ENCODE results near the gene PIGM.
"Not testable (repeated sequence)": the region's sequence is repeated elsewhere in the genome, so short reads cannot be mapped to it uniquely, and the experiment has no call there.

Gene PIGM

DNA sequence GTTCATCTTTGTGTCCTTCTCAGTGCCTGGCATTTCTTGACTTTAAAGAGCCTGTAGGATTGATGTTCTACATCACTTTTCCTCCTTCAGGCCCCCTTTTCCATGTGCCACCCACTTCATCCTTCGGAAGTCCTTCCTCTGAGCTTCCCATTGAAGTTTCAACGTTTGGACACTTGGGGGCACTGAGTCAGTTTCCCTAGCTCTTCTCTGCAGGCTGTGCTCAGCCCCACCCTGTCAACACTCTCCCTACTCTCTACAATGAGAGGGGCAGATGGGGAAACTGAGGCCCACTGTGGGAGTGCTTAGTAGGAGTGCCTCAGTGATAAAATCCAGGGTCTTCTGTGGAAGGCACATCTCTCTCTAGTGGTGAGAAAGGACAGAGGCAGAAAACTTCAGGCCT is 26.3 kb upstream of the PIGM start:
- FAIRE-seq = no peak

DNA sequence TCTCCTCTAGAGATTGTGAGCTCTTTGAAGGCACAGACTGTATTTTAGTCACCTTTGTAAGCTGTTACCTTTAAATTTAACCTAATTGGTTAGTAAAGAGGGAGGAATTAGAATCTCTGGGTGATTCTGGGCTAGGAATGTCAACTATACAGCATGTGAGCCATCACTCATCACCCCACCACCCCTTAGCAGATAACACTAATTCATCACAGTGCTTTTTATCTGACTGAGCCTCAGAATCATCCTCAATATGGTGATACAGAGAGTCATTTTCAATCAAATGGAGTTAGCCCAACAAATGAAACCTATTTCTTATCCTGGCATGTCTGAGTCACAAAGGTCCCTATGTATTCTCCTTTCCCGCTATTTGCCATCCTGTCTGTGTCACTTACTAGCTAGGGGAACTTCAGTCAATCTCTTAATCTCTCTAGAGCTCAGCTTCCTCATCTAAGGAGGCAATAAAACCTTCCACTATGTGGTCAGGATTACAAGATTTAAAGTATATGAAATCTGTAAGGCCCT is 24.9 kb upstream of the PIGM start:
- no peak for FAIRE-seq

DNA sequence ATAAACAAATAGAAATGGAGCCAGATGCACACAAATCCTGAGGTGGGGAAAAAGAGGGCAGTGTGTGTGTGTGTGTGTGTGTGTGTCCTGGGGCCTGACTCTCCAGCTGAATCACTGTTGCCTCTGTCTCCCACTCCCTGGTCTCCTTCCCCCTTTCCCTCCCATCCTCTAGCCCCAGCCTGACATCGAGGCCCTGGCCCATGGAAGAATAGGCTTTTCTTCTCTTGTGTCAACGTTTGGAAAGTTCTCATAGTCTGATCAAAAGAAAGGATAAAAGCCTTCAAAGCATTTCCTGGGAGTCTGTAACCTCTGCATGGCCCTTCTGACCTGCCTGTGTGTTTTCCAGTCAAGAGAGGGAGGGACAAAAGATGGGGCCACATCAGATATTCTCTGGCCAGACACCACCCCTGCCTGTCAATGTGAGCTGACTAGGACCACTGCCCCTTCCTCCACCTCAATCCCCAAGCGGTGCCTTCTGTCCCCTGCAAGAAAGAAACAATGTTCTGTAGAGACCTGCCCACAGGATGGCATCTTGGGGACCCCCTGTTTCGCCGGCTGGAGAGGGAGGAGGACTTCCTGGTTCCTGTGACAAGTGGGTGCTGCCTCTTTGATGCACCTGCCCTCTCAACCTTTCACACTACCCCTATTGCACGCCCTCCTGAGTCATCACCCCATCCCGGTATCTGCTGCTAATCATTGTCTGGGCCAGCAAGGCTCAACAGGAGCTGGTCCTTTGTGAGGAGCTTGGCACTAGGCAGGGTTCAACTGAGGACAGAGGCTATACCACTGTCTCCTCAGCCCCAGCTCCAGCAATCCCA is 22.0 kb upstream of the PIGM start:
- no peak for FAIRE-seq

DNA sequence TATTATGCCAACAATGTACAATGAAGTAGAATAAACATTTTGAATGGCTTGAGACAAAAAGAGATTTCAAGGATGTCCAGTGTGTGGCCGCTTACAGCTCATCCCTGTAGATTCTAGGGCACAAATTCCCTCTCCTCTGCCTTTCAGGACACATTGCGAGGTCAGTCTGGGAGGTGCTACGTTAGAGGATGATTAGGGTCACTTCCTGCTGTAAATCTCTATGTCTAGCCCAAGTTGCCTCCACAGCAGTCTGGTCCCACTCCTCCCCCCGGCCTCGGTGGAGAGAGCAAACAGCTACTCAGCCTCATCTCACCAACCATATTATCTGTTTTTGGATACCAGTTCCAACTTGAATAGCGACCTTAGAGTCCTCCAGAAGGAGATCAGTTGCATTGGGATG is 21.1 kb upstream of the PIGM start:
- no peak for FAIRE-seq

DNA sequence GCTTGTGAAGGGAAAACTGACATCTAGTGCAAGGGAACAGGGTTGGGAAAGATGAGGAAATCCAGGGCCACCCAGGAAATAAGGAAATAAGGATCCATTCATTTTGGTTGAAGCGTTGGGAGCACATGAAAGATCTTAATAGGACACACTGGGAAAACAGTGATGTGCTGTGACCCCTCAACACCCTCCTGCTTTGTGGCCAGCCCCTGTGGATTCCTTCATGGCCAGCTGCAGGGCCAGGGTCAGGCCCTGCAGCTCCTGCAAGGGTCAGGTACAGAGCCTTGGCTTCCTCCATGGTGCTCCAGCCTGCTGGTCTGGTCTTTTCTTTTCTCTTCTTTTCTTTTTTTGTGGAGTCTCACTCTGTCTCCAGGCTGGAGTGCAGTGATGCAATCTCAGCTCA is 18.8 kb upstream of the PIGM start:
- no peak for FAIRE-seq

DNA sequence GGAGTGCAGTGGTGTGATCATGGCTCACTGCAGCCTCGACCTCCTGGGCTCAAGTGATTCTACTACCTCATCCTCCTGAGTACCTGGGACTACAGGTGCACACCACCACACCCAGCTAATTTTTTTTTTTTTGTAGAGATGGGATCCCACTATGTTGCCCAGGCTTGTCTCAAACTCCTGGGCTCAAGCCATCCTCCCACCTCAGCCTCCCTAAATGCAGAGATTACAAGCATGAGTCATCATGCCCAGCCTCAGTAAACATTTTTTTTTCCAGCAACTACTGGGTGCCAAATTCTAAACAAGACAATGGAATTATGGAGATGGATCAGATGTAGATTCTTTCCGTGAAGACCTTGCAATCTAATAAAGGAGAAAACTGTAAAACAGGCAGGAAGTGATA is 18.4 kb upstream of the PIGM start:
- not testable (repeated sequence) for FAIRE-seq

DNA sequence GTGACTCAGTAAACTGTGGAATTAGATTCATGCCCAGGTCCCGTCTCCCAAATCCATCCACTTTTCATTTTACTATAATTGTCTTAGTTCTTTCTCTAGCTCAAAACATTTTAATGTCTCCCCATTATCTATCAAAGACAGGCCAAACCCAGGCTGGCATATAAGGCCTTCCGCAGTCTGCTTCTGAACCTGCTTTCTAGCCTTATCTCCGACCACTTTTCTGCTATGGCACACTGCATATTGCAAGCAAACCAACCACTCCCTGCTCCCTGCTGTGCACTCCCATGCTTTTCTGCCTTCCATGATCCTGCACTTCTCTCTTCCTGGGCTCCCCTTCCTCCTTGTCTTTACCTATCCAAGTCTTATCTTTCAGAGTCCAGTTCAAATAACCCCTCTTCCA is 17.3 kb upstream of the PIGM start:
- no peak for FAIRE-seq

DNA sequence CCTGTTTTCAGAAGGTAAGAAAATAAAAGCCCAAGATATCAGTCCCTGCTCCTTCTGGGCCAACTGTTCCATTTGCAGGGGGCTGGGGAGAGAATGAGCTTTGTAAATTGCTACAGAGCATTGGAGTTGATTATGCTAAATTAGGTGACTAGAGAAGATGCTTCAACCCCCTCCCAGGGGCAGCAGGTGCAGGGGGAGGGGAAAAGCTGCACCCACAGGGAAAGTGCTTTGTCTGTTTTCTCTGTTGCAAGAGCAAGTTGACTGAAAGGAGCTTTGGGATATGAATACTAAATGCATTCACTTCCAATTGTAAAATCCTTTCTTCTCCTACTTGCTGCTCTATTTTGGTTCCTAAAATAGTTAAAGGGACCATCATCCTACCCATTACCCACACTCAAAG is 16.5 kb upstream of the PIGM start:
- FAIRE-seq = no peak

DNA sequence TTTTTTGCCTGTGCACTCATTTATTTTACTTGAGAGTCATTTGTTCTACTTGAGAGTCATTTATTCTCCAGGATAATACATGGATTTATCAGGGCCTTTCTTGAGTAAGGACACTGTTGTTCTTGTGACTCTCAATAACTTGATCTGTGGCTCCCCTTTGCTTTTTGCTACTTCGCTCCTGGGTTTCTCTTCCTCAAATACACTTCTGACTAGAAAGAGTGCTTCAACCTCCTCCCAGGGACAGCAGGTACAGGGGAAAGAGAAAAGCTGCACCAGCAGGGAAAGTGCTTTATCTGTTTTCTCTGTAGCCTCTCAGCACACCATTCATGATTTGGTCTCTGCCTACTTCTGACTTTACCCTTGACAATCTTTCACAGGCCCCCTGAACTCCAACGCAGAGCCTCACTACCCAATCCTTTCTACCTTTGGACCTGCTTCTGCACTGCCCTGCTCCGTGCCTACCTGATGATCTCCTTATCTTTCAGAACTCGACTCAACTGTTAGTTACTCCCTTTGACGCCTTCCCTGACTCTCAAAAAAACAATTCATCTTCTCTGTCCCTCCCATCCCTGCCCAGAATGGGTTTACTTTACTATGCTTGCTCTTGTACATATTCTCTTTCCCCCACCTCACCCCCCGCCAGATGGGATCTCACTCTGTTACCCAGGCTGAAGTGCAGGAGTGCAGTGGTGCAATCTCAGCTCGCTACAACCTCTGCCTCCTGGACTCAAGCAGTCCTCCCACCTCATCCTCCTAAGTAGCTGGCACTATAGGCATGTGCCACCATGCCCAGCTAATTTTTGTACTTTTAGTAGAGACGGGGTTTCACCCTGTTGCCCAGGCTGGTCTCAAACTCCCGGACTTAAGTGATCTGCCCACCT is 15.6 kb upstream of the PIGM start:
- no peak for FAIRE-seq

DNA sequence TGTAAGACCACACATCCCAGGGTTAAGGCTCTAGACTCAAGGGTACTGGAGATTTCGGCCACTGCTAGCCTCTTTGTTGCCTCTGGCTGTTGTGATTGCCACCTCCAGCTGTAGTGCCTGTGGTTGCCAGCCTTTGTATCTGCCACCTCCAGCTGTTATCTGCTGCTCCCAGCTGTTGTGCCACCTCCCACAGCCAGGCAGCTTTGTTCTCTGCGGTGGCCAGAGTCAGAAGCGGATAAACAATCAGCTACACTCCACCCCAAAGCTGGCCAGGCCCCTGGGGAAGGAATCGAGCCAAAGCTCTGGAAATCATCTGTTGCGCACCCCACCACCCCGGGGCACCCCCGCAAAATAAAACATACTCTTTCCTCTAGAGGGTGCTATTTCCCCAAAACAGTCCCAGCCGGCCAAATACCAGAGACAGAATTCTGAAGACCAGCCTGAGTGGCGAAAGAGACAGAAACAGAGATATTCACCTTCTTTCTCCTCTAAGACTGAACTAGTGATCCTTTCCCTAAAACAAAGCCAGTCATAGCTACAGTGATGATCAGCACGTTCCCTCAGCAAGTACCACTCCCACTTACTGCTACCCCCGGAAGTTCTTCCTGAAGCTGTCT is 14.8 kb upstream of the PIGM start:
- FAIRE-seq = no peak

DNA sequence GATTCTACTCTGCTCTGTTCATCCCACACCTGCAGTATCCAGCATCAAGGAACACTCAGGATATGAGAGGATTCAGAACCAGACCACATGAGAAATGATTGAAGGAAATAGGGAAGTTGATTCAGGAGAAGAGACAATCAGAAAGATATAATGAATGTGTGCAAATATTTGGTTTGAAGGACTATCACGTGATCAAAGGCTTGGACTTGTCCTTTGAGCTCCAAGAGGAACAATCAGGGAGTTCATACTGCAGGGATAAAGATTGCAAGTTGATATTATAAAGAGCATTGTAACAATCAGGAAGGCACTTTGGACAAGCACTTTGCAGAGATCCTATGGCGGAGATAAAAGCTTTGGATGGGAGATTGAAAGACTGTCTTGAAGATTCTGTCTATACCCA is 13.9 kb upstream of the PIGM start:
- no peak for FAIRE-seq

DNA sequence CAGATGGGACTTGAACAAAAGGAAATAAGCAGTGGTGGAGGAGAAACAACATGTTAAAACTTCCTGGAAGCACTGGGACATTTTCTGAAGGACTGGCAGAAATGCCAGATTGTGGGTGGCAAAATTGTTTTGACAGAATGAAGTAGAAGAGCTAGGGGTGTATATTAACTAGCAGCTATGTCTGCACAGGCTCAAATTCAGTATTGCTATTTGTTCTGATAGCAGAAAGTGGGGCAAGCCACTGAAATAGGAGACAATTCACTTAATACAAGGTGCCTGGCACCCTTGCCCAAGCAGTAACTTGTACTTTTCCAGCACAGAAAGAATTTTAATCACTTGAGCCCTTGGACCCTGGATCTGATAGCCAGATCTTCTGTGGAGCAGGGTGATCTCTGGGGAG is 11.8 kb upstream of the PIGM start:
- FAIRE-seq = no peak

DNA sequence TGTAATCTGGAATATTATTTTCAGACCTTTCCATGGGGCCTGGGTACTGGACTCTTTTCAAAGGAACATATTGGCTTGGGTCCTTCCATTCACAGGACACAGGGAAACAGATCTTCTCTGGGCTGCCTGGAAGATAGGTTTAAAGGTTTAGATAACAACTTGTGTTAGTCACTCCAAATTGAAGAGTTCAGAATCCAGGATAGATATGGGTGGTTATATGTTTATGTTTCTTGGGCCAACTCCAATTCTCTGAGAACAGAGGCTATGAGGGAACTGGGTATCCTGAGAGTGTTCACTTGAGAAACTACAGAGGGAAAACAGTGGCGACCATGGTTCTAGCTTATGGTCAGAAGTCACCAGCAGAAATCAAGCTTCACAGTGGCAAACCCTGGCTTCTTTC is 8.7 kb upstream of the PIGM start:
- FAIRE-seq = no peak

DNA sequence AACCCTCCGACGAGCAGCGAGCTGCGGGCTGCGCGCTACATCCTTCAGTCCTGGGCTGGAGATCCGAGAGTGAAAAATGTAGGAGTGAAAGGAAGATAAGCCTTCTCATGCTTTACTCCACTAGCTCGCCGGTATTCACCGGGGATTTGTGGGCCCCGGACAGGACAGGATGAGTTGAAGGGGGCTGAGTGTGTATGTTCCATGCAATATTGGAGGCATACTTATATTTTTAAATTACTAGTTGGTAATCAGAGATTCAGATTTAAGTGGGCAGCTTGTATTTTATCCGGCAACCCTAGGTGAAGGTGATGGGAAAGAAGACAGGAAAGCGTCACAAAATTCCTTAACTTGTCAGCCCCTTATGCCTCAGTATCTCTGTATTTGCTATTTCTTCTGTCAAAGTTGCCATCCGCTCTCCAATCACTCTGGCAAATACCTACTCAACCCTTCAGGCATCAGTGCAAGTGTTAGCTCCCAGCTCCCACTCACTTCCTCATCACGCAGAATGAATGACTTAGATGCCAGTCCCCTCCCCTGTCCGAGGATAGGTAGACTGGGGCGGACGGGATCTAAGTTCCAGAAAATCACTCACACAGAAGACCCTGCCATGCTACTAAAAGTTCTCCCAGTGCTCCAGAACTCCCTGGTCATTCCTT is 503 bp upstream of the PIGM start:
- no peak for FAIRE-seq

DNA sequence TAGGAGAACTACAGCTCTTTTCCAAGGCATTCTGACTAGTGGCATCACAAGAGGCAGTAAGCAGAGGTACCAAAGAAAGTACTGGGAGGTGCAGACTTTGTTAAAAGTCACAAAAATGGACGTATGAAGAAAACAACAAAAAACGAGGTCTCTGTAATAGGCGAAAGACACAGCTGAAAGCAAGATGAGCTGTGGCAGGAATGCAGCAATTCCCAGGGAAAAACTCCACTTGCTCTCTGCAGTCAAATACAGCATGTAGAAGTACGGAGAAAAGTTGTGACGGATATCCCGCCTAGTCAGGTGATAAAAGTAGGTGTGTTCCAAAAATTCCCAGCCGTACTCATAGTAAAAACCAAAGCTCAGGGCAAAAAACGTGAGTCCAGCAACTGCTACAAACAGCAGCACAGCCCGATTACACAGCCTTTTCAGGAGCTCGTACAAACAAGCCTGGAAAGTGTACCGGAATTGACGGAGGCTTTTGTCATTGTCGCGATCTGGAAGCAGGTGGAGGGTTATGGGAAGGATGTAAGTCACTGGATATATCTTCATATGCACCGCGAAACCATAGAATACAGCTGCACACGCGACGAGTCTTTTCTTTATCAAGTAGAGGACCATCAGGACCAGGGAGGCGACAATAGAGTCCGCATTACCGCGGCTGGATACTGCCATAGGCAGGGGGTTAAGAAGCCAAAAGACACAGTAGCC is 979 bp downstream of the PIGM start:
- FAIRE-seq = no peak

DNA sequence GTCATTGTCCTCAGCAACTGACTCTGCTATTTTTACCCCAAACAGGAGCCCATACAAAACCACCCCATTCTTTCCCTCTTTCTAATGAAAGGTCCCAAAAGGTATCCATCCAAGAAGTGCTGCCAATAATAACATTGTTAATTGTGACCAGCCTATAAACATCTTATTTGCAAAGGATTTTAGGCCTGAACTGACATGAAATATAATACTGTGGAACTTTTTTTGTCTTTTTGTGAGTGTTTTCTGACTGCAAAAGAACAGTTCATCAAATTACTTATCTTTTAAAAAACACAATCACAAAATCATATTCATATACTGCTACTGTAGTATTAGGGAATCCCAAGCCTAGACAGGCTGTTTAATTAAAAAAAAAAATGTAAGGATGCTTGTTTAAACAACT is 3.4 kb downstream of the PIGM start:
- FAIRE-seq = no peak

DNA sequence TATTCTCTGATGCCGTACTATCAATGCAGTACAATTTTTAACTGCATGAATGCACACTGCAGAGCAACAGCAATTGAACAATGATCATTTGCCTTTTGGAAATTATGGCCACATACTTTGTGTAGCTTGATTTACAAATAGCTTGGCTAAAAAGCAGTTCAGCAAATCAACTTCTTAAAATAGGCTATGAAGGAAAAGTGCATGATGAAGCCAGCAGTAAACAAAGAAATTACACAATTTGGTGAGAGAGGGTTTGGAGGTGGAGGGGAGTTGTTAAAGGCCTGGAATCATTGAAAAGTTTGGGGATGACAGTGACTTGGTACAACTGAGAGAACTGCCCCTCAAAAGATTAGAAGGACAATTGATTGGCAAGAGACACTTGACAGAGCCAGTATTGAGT is 6.5 kb downstream of the PIGM start:
- no peak for FAIRE-seq

DNA sequence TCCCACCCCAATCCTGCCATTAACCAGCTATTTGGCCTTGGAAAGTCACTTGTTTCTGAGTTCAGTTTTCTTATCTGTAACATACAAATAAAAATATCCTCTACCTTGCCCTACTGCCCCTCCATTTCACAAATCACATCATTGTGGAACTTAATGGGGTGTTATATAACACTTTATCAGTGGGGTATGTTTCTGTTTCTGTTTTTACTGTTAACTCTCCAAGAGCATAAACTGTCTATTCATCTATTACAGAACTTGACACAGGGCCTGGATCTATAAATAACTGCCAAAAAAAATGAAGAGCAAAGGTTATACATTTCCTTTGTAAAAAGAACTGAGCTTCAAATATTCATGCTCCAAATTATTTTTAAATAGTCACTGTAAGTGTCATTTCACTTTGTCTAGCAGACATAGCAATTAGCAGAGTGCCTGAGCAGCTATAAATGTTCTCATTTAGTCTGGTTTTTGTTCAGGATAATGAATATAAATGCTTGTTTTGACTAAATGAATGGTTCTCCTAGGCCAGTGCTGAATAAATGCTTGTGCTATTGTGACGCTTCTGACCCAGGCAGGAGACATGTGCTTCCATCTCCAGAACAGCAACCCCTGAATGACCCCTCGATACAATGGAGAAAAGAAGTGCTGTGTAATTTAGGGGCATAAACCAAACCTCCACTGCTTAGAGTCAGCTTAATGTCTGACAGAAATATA is 7.4 kb downstream of the PIGM start:
- no peak for FAIRE-seq

DNA sequence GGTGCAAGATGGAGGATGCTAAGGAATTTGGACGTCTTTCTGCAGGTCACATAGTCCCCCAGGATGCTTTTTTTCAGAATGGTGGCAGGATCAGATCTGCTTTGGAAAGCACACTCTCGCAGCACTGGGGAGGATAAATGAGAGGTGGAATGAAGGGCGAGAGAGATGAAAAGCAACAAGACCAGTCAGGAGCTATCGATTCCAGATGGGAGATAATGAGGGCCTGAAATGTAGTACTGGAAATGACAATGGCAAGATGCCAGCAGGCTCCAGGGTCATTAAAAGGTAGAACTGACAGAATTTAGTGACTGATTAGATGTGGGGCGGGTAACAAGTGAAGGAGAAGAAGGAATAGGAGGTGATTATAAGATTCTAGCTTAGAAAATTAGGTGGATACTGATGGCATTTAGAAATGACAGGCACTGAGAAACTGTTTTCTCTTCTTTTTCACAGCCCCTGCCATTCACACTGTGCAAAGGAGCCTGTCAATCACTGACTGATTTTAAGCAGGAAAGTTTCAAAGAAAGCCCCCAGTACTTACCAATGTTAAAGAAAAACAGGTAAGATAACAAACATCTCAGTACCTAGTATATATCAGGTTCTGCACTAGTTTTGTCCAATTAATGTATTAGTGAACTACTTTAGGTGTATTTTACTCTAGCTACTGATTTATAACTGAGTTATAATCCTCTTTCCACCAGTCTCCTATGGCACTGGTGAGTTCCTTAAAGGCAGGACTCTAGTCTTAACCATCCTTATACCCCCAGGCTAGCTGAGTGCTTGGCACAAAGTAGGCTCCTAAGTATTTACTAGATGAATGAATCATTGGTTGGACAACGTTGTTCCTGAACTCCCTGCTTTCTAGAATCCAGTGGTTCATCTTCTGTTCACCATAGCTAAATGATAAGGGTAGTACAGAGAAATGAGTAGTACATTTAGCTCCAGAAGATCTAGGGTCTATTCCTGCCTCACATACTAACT is 9.2 kb downstream of the PIGM start:
- no peak for FAIRE-seq

DNA sequence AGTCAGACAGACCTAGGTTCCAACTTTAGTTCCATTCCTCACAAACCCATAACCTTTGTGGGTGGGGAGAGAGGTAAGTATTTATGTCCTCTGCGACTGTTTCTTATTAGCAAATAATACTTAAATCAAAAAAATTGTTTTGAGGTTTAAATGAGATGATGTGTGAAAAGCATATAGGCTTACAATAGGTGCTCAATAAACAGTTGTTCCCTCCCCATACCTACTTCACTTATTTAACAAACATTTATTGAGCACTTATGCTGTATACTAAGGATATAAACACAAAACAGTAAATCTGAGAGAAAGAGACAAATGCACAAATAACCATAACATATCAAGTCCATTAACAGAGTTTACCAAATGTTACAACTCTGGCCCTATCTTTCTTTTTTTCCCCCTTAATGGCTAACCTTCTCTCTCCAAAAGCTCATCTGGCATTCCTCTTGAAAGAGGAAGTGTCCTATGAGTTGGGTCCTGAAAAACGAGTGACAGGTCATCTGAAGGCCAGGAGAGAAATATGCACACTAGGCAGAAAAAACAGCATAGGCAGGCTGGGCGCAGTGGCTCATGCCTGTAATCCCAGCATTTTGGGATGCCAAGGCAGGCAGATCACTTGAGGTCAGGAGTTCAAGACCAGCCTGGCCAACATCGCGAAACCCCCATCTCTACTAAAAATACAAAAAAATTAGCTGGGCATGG is 10.3 kb downstream of the PIGM start:
- FAIRE-seq = no peak

Data from G401.6 (cell line).